ENCODE data around the gene MTHFD2L. TPM values are rescaled to one million over a fixed set of nuclear protein-coding genes. Genes with fewer than 3 reads are reported as not detected.

The MTHFD2L gene
- total RNA-seq, 6 experiments from 2014 or later = 5.2 to 9.0 (median 8.1) TPM

DNA sequence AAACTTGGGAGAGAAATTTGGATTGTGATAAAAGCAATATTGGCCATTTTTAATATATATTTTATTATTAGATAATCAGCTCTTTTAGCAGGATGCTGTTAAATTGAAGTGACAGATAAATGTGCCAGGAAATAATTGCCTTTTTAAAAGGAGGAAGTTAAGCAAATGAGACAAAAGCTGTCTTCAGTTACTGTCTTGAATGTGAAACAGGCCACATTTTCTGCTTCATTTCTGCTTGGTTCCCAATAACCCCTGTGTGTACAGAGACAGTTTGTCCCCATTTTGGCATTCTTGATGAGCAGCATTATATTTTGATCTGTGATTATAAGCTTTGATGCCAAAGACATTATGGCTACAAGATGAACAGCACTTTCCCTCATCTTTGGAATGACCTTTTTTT, 151.3 kb downstream of the MTHFD2L start:
- Mint-ChIP-seq H3K4me3 (no peak overlapping the region), H3K27me3 (ENCODE audit: insufficient read depth) (no peaks in the 10 kb centered on the region)
- TF ChIP-seq, protein P1, sequence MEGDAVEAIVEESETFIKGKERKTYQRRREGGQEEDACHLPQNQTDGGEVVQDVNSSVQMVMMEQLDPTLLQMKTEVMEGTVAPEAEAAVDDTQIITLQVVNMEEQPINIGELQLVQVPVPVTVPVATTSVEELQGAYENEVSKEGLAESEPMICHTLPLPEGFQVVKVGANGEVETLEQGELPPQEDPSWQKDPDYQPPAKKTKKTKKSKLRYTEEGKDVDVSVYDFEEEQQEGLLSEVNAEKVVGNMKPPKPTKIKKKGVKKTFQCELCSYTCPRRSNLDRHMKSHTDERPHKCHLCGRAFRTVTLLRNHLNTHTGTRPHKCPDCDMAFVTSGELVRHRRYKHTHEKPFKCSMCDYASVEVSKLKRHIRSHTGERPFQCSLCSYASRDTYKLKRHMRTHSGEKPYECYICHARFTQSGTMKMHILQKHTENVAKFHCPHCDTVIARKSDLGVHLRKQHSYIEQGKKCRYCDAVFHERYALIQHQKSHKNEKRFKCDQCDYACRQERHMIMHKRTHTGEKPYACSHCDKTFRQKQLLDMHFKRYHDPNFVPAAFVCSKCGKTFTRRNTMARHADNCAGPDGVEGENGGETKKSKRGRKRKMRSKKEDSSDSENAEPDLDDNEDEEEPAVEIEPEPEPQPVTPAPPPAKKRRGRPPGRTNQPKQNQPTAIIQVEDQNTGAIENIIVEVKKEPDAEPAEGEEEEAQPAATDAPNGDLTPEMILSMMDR (IDR thresholded peaks at IDR 0.05) = no peak

DNA sequence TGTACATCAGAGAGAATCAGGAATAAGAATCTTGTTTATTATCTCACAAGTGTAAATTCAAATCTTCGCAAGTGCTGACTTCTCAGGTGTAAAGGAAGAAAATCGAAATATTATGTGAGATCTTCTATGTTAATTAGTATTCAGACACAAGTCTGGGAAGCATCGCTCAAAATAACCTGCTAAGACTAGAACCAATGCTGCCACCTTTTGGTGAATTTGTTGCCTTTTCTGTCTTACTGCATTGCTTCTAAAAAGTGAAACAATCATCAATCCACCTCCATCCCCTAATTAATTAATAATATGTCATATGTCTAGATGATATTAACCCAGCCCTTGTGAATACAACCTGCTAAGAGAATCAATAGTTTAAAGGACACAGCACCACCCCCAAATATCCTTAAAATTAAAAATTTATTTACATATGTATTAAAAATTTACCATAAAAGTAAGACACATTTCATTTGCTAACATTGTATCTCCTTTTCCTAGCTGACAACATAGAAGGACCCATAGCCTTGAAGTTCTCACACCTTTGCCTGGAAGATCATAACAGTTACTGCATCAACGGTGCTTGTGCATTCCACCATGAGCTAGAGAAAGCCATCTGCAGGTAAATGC, 153.9 kb downstream of the MTHFD2L start:
- TF ChIP-seq, protein P1 (IDR thresholded peaks at IDR 0.05) = peak; percentile 86
- DNase-seq = peak; percentile 62
- no peaks in the 10 kb centered on the region for H3K27me3 Mint-ChIP-seq (ENCODE audit: insufficient read depth)
- no peak overlapping the region for H3K27ac Mint-ChIP-seq
- no peaks in the 10 kb centered on the region for H3K9me3 Mint-ChIP-seq
- no peak overlapping the region for H3K4me3 Mint-ChIP-seq
- H3K4me1 Mint-ChIP-seq (ENCODE audit: low read depth) = peaks cover 23% of the 10 kb centered on the region
- no peaks in the 10 kb centered on the region for H3K36me3 Mint-ChIP-seq (ENCODE audit: low read depth)

More for the DNA sequence above, 151.3 kb downstream of the MTHFD2L start:
- Mint-ChIP-seq H3K36me3 (ENCODE audit: low read depth) (no peaks in the 10 kb centered on the region), H3K9me3 (no peaks in the 10 kb centered on the region), H3K4me1 (ENCODE audit: low read depth) (peaks cover 17% of the 10 kb centered on the region), H3K27ac (no peak overlapping the region)
- no peak for DNase-seq

DNA sequence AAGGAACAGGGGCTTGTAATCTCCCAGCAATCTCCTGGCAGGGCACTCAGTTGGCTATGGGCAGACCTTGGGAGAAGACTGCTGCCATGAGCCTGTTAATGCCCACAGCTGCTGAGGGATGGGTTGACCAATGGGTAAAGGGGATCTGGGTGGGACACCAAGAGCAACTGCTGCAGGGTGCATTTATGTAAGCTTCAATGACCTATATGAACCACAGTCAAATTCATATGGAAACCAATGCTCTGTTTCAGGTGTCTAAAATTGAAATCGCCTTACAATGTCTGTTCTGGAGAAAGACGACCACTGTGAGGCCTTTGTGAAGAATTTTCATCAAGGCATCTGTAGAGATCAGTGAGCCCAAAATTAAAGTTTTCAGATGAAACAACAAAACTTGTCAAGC, 156.4 kb downstream of the MTHFD2L start:
- Mint-ChIP-seq H3K9me3 (no peaks in the 10 kb centered on the region), H3K4me3 (no peak overlapping the region), H3K4me1 (ENCODE audit: low read depth) (peaks cover 21% of the 10 kb centered on the region), H3K36me3 (ENCODE audit: low read depth) (no peaks in the 10 kb centered on the region), H3K27ac (no peak overlapping the region), H3K27me3 (ENCODE audit: insufficient read depth) (no peaks in the 10 kb centered on the region)
- DNase-seq = no peak
- TF ChIP-seq, protein P1 (IDR thresholded peaks at IDR 0.05) = no peak

DNA sequence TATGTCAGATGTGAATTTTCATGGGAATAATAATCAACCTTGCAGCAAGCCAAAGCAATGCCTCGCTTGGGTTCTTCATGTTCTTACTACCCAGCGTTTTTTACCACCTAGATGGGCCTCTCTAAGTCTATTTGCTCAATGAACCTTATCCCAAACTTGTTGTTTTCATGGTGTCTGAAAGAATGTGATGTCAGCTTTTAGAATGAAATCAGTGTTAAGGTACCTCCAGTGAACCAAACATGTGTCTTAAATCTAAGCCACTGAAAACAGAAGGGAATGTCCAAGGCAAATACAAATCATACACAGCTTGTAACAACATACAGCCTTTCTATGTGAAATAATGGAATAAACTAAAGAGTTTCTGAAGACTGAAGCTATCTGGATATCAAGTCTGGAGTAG, 157.0 kb downstream of the MTHFD2L start:
- H3K9me3 Mint-ChIP-seq = no peaks in the 10 kb centered on the region
- no peaks in the 10 kb centered on the region for H3K27me3 Mint-ChIP-seq (ENCODE audit: insufficient read depth)
- TF ChIP-seq, protein P1 (IDR thresholded peaks at IDR 0.05) = no peak
- H3K27ac Mint-ChIP-seq = no peak overlapping the region
- H3K36me3 Mint-ChIP-seq (ENCODE audit: low read depth) = no peaks in the 10 kb centered on the region
- peaks cover 27% of the 10 kb centered on the region for H3K4me1 Mint-ChIP-seq (ENCODE audit: low read depth)
- no peak overlapping the region for H3K4me3 Mint-ChIP-seq
- DNase-seq = no peak

DNA sequence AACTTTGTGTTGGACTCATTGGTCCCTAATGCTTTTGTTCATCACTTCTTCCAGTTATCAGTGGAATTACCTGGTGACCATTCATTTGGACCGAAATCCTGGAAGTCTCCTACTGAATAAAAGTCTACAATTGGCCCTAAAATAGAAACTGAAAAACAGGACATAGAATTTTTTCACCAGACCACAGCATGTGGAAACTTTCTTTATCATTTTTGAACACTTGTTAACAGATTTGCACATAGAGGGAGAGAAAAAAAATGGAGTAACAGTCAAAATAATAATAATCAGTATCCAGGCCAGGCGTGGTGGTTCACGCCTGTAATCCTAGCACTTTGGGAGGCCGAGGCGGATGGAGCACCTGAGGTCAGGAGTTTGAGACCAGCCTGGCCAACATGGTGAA, 157.5 kb downstream of the MTHFD2L start:
- no peak for DNase-seq
- H3K27ac Mint-ChIP-seq = no peak overlapping the region
- H3K27me3 Mint-ChIP-seq (ENCODE audit: insufficient read depth) = no peaks in the 10 kb centered on the region
- no peaks in the 10 kb centered on the region for H3K9me3 Mint-ChIP-seq
- TF ChIP-seq, protein P1 (IDR thresholded peaks at IDR 0.05) = no peak
- no peak overlapping the region for H3K4me3 Mint-ChIP-seq
- H3K4me1 Mint-ChIP-seq (ENCODE audit: low read depth) = peaks cover 31% of the 10 kb centered on the region
- H3K36me3 Mint-ChIP-seq (ENCODE audit: low read depth) = no peaks in the 10 kb centered on the region
